K562 (cell line): ENCODE results near the gene PHPT1. TPM values are rescaled to one million over a fixed set of nuclear protein-coding genes. Genes with fewer than 3 reads are reported as not detected.

Source experiments
- ATF6 ChIP-seq: sonication (generic); formaldehyde crosslinking; IDR thresholded peaks from 2 replicates; pipeline ENCODE4 v1.4.0; 2020; ENCODE audit warnings: mild to moderate bottlenecking, missing genetic modification reagents
- BCOR ChIP-seq: fragments of 450-650 bp; IDR thresholded peaks from 2 replicates; pipeline ENCODE4 v1.6.1; 2016
- CHCHD3 ChIP-seq: fragments of 250-450 bp; sonication (Bioruptor Pico); IDR thresholded peaks from 2 replicates; pipeline ENCODE4 v2.1.2; 2022; ENCODE audit warnings: mild to moderate bottlenecking
- HDGF ChIP-seq: fragments of 450-650 bp; IDR thresholded peaks from 2 replicates; pipeline ENCODE4 v1.6.1; 2016
- HNRNPH1 ChIP-seq: fragments of 200-400 bp; formaldehyde crosslinking; optimal IDR thresholded peaks from 2 replicates; pipeline ENCODE3; 2017; ENCODE audit warnings: low read depth, mild to moderate bottlenecking, low read length, moderate library complexity
- KDM2B ChIP-seq: fragments of 250-450 bp; sonication (Bioruptor Pico); IDR thresholded peaks from 2 replicates; pipeline ENCODE4 v1.8.0; 2021; ENCODE audit warnings: mild to moderate bottlenecking, moderate library complexity
- KHSRP ChIP-seq: fragments of 450-650 bp; IDR thresholded peaks from 2 replicates; pipeline ENCODE4 v1.6.1; 2017
- KLF1 ChIP-seq: fragments of 450-650 bp; IDR thresholded peaks from 2 replicates; pipeline ENCODE4 v1.6.1; 2016; ENCODE audit warnings: missing genetic modification characterization, missing compliant biosample characterization
- NONO ChIP-seq, 2 experiments: fragments of 200-400 bp in 1 of 2; fragments of 450-650 bp in 1 of 2; formaldehyde crosslinking in 1 of 2; IDR thresholded peaks; 2 replicates each; pipeline ENCODE4 v1.6.1; 2017; ENCODE audit warnings: low read depth in 2 of 2, mild to moderate bottlenecking in 2 of 2, moderate library complexity in 2 of 2, low read length in 1 of 2
- SIN3A ChIP-seq, 2 experiments: fragments of 150-350 bp in 1 of 2; IDR thresholded peaks; 2 replicates each; pipeline ENCODE4 v1.6.1; 2011 to 2016; ENCODE audit warnings: borderline replicate concordance in 2 of 2, low read depth in 2 of 2, low read length in 2 of 2, mild to moderate bottlenecking in 2 of 2, moderate library complexity in 2 of 2; ENCODE audit not compliant: control insufficient read depth in 1 of 2
- SMC3 ChIP-seq: conservative IDR thresholded peaks from 2 replicates; pipeline ENCODE4 v1.6.1; 2011; ENCODE audit warnings: low read depth, low read length, improper control_type of control experiment; ENCODE audit not compliant: insufficient read depth
- SNAPC5 ChIP-seq: fragments of 250-450 bp; sonication (Bioruptor Pico); IDR thresholded peaks from 2 replicates; pipeline ENCODE4 v1.8.0; 2021; ENCODE audit warnings: moderate library complexity, mild to moderate bottlenecking, inconsistent platforms
- SRSF9 ChIP-seq: fragments of 200-400 bp; formaldehyde crosslinking; IDR thresholded peaks from 2 replicates; pipeline ENCODE4 v1.6.1; 2017; ENCODE audit warnings: low read depth, low read length, borderline replicate concordance
- TEAD1 ChIP-seq, 2 experiments: fragments of 450-650 bp in 1 of 2; sonication (generic) in 1 of 2; formaldehyde crosslinking; IDR thresholded peaks; 2 replicates each; pipeline versions ENCODE4 v1.4.0 to v1.8.0; 2020 to 2022; ENCODE audit warnings: mild to moderate bottlenecking in 2 of 2, missing genetic modification reagents in 1 of 2
- TRIM28 ChIP-seq: fragments of 450-650 bp; IDR thresholded peaks from 2 replicates; pipeline ENCODE4 v1.6.1; 2017
- ZNF507 ChIP-seq: conservative IDR thresholded peaks from 2 replicates; pipeline ENCODE4 v1.6.1; 2017; ENCODE audit warnings: missing genetic modification characterization, missing compliant biosample characterization
- ZNF785 ChIP-seq: fragments of 250-450 bp; sonication (Bioruptor Pico); IDR thresholded peaks from 2 replicates; pipeline ENCODE4 v1.4.0; 2020; ENCODE audit warnings: mild to moderate bottlenecking
- polyA plus RNA-seq, 8 experiments: library from polyadenylated mRNA; depleted of rRNA in 4 of 8; stranded (reverse) in 5 of 8; unstranded in 3 of 8; fragments of >200 nt; fragmentation: Nextera tagmentation in 2 of 8; fragmentation: Illumina TruSeq in 1 of 8; extraction: Ambion mirVana in 2 of 8; extraction: Trizol in 1 of 8; gene quantifications; 2 replicates each; pipeline versions ENCODE4 v1.2.1 to v1.2.3, GENCODE V29; 2011 to 2014; ENCODE audit warnings: inconsistent platforms in 1 of 8, missing spikeins in 1 of 8
- total RNA-seq, 7 experiments: library from RNA; depleted of rRNA in 6 of 7; stranded (reverse); fragments of >200 nt in 6 of 7; fragmentation: Illumina TruSeq in 2 of 7; extraction: Trizol in 2 of 7; gene quantifications; 2 replicates each; pipeline versions ENCODE4 v1.2.1 to v1.2.3, GENCODE V29; 2011 to 2021; ENCODE audit warnings: low replicate concordance in 1 of 7
- TF ChIP-seq, protein P1 (sequence below): fragments of 450-650 bp; IDR thresholded peaks from 2 replicates; pipeline ENCODE4 v1.6.1; 2018; ENCODE audit not compliant: partially characterized antibody
- TF ChIP-seq, protein P2 (sequence below): fragments of 450-650 bp; IDR thresholded peaks from 2 replicates; pipeline ENCODE4 v1.6.1; 2018; ENCODE audit warnings: mild to moderate bottlenecking, low read depth; ENCODE audit not compliant: partially characterized antibody
- TF ChIP-seq, protein P3 (sequence below), 2 experiments: IDR thresholded peaks; 2 replicates each; pipeline ENCODE4 v1.6.1; 2011; ENCODE audit warnings: borderline replicate concordance in 1 of 2, control low read depth in 1 of 2, low read depth in 1 of 2, low read length in 1 of 2, mild to moderate bottlenecking in 1 of 2, mixed read lengths in 1 of 2, moderate library complexity in 1 of 2; ENCODE audit not compliant: insufficient read depth in 1 of 2, insufficient read length in 1 of 2, poor library complexity in 1 of 2, severe bottlenecking in 1 of 2; ENCODE audit errors: extremely low read depth in 1 of 2

PHPT1 gene
- total and polyA plus RNA-seq, 9 of the 15 experiments (the other 6 are each of a cell fraction or from before 2014, with no cell fraction given), result 20.9 to 166 (median 129) TPM

DNA sequence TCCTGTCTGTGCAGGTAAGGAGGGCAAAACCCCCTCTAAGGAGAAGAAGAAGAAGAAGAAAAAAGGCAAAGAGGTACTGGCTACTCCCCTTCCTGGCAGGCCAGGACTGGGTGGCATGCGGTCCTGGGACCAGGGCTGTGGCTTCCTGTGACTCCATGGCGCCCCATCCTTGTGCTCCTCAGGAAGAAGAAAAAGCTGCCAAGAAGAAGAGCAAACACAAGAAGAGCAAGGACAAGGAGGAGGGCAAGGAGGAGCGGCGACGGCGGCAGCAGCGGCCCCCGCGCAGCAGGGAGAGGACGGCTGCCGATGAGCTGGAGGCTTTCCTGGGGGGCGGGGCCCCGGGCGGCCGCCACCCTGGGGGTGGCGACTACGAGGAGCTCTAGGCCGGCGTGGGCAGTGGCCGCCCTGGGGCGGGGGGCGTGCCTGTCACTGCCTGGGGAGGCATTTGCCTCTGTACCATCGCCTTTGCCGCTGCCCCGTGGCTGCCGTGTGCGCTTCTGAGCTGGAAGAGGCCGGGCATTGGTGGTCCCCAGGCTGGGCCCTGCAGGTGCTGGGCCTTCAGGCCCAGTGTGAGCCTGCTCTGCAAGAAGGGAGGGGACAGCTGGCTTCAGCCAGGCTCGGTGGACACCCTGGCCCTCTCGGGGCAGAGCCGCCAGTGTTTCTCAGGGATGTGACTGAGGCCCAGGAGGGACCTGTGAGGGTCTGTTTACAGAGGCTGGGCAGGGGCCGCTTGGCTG lies 8.9 kb upstream of the PHPT1 start (continued):
- TF ChIP-seq NONO (IDR thresholded peaks at IDR 0.05; ENCODE audit: low read depth in 2 of 2, low read length in 1 of 2) (no peak), ZNF785 (CRISPR knock-in tag) (no peak), ZNF507 (no peak), KHSRP (no peak), BCOR (no peak), SMC3 (no peak), KDM2B (CRISPR knock-in tag) (no peak), HNRNPH1 (no peak), SNAPC5 (CRISPR knock-in tag) (no peak), CHCHD3 (CRISPR knock-in tag) (no peak), TRIM28 (no peak), ATF6 (no peak), KLF1 (tag) (no peak), TEAD1 (CRISPR knock-in tag; IDR thresholded peaks at IDR 0.05) (no peak), SRSF9 (no peak), HDGF (0 out of 2 replicates have a peak, but pooled peaks have one; percentile 37), SIN3A (IDR thresholded peaks at IDR 0.05; ENCODE audit: borderline replicate concordance in 2 of 2, control insufficient read depth in 1 of 2, low read depth in 2 of 2, low read length in 2 of 2) (no peak)
- TF ChIP-seq, protein P1, sequence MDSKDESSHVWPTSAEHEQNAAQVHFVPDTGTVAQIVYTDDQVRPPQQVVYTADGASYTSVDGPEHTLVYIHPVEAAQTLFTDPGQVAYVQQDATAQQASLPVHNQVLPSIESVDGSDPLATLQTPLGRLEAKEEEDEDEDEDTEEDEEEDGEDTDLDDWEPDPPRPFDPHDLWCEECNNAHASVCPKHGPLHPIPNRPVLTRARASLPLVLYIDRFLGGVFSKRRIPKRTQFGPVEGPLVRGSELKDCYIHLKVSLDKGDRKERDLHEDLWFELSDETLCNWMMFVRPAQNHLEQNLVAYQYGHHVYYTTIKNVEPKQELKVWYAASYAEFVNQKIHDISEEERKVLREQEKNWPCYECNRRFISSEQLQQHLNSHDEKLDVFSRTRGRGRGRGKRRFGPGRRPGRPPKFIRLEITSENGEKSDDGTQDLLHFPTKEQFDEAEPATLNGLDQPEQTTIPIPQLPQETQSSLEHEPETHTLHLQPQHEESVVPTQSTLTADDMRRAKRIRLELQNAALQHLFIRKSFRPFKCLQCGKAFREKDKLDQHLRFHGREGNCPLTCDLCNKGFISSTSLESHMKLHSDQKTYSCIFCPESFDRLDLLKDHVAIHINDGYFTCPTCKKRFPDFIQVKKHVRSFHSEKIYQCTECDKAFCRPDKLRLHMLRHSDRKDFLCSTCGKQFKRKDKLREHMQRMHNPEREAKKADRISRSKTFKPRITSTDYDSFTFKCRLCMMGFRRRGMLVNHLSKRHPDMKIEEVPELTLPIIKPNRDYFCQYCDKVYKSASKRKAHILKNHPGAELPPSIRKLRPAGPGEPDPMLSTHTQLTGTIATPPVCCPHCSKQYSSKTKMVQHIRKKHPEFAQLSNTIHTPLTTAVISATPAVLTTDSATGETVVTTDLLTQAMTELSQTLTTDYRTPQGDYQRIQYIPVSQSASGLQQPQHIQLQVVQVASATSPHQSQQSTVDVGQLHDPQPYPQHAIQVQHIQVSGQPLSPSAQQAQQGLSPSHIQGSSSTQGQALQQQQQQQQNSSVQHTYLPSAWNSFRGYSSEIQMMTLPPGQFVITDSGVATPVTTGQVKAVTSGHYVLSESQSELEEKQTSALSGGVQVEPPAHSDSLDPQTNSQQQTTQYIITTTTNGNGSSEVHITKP, result no peak
- TF ChIP-seq, protein P2, sequence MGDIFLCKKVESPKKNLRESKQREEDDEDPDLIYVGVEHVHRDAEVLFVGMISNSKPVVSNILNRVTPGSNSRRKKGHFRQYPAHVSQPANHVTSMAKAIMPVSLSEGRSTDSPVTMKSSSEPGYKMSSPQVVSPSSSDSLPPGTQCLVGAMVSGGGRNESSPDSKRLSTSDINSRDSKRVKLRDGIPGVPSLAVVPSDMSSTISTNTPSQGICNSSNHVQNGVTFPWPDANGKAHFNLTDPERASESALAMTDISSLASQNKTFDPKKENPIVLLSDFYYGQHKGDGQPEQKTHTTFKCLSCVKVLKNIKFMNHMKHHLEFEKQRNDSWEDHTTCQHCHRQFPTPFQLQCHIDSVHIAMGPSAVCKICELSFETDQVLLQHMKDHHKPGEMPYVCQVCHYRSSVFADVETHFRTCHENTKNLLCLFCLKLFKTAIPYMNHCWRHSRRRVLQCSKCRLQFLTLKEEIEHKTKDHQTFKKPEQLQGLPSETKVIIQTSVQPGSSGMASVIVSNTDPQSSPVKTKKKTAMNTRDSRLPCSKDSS, result no peak
- TF ChIP-seq, protein P3, sequence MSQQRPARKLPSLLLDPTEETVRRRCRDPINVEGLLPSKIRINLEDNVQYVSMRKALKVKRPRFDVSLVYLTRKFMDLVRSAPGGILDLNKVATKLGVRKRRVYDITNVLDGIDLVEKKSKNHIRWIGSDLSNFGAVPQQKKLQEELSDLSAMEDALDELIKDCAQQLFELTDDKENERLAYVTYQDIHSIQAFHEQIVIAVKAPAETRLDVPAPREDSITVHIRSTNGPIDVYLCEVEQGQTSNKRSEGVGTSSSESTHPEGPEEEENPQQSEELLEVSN (IDR thresholded peaks at IDR 0.05; ENCODE audit: borderline replicate concordance in 1 of 2, extremely low read depth in 1 of 2, insufficient read depth in 1 of 2, insufficient read length in 1 of 2, low read depth in 1 of 2, low read length in 1 of 2, poor library complexity in 1 of 2, severe bottlenecking in 1 of 2), result no peak
